HCT116 (cell line): ENCODE measurements around the gene PCNX1. TPM values are rescaled to one million over a fixed set of nuclear protein-coding genes. Genes with fewer than 3 reads are reported as not detected.
"Not testable (repeated sequence)": the region's sequence is repeated elsewhere in the genome, so short reads cannot be mapped to it uniquely, and the experiment has no call there.

Source experiments
- ATAC-seq: fragments of 200-7000 bp; cut with Tn5 transposase; 2 replicates; pipeline ENCODE4 v1.9.1; 2020; ENCODE audit warnings: mild to moderate bottlenecking, moderate library complexity
- BruUV-seq: library from RNA; stranded (reverse); fragments of 400-500 nt; replicated peaks from 2 replicates; lab custom pipeline; 2021; lab: Mats Ljungman, UMichigan
- CTCF ChIA-PET: fragments of 300-600 bp; sonication (Branson Sonifier 250); formaldehyde crosslinking; loops from one replicate; lab custom pipeline; 2021; ENCODE audit warnings: antibody characterized with exemption; lab: Charles Lee
- POLR2A ChIA-PET: fragments of 300-600, 350-600 bp; sonication (Branson Sonifier 250); formaldehyde crosslinking; loops from one replicate; lab custom pipeline; 2021; ENCODE audit warnings: antibody characterized with exemption; lab: Charles Lee
- RAD21 ChIA-PET, 2 experiments: fragments of 300-600 bp; sonication (Branson Sonifier 250); formaldehyde crosslinking; loops; one replicate each; lab custom pipeline; 2023; ENCODE audit warnings: low total read pairs in 2 of 2; ENCODE audit not compliant: uncharacterized antibody in 2 of 2, unreplicated experiment in 2 of 2, low non-redundant PET in 1 of 2; lab: Charles Lee
- DNase-seq: peaks from one replicate; pipeline ENCODE4 v3.0.0-alpha.2; 2010; ENCODE audit warnings: low read depth, low spot score
- H2AFZ ChIP-seq: fragments of 200-600 bp; shearing (Covaris generic), sonication (generic); 2 replicates; pipeline ENCODE4 v1.6.1; 2017; ENCODE audit warnings: low read depth, mixed run types, mixed read lengths, antibody characterized with exemption, low read length; ENCODE audit not compliant: poor library complexity, severe bottlenecking
- H3K27ac ChIP-seq: 2 replicates; pipeline ENCODE4 v1.5.1; 2012; ENCODE audit warnings: low read depth, low read length
- H3K27me3 ChIP-seq: fragments of 200-600 bp; sonication (generic); 2 replicates; pipeline ENCODE4 v1.6.1; 2016; ENCODE audit warnings: mixed run types, low read length, mixed read lengths; ENCODE audit not compliant: insufficient read depth
- H3K36me3 ChIP-seq, 2 experiments: fragments of 200-500 bp in 1 of 2; fragments of 200-600 bp in 1 of 2; sonication (Bioruptor generic) in 1 of 2; sonication (generic) in 1 of 2; 2 replicates each; pipeline versions ENCODE4 v1.5.1 to v1.6.1; 2014 to 2016; ENCODE audit warnings: low read length in 2 of 2, inconsistent platforms in 1 of 2, mixed read lengths in 1 of 2, mixed run types in 1 of 2; ENCODE audit not compliant: insufficient read depth in 2 of 2, control insufficient read depth in 1 of 2
- H3K4me1 ChIP-seq, 2 experiments: fragments of 200-600 bp in 1 of 2; sonication (generic) in 1 of 2; 2 replicates each; pipeline versions ENCODE4 v1.5.1 to v1.6.1; 2012 to 2017; ENCODE audit warnings: low read length in 2 of 2, inconsistent platforms in 1 of 2, mild to moderate bottlenecking in 1 of 2, mixed read lengths in 1 of 2, mixed run types in 1 of 2, moderate library complexity in 1 of 2; ENCODE audit not compliant: insufficient read depth in 2 of 2, control insufficient read depth in 1 of 2
- H3K4me2 ChIP-seq: fragments of 200-600 bp; sonication (generic); 2 replicates; pipeline ENCODE4 v1.6.1; 2017; ENCODE audit warnings: mixed run types, low read length, mixed read lengths
- H3K4me3 ChIP-seq, 2 experiments: fragments of 200-600 bp in 1 of 2; sonication (generic) in 1 of 2; replicated peaks in 1 of 2; 2 replicates each; pipeline ENCODE4 v1.5.1; 2011 to 2016; ENCODE audit warnings: low read length in 2 of 2, control low read depth in 1 of 2, low read depth in 1 of 2, mild to moderate bottlenecking in 1 of 2, mixed read lengths in 1 of 2, mixed run types in 1 of 2
- H3K79me2 ChIP-seq: fragments of 200-600 bp; sonication (generic); 2 replicates; pipeline ENCODE4 v1.6.1; 2017; ENCODE audit warnings: mild to moderate bottlenecking, mixed run types, low read length, moderate library complexity, mixed read lengths; ENCODE audit not compliant: insufficient read depth
- H3K9ac ChIP-seq: fragments of 200-600 bp; sonication (generic); 2 replicates; pipeline ENCODE4 v1.6.1; 2016; ENCODE audit warnings: low read length, mixed read lengths
- H3K9me2 ChIP-seq: fragments of 200-600 bp; sonication (generic), shearing (Covaris generic); 2 replicates; pipeline ENCODE4 v1.6.1; 2017; ENCODE audit warnings: mixed run types, mild to moderate bottlenecking, moderate library complexity; ENCODE audit not compliant: insufficient read depth
- H3K9me3 ChIP-seq, 2 experiments: fragments of 200-500 bp in 1 of 2; fragments of 200-600 bp in 1 of 2; sonication (Bioruptor generic) in 1 of 2; sonication (generic) in 1 of 2; 2 replicates each; pipeline ENCODE4 v1.6.1; 2014 to 2017; ENCODE audit warnings: low read length in 2 of 2, mixed read lengths in 2 of 2, inconsistent platforms in 1 of 2, low read depth in 1 of 2, mild to moderate bottlenecking in 1 of 2, mixed run types in 1 of 2, moderate library complexity in 1 of 2; ENCODE audit not compliant: control insufficient read depth in 1 of 2, insufficient read depth in 1 of 2
- H4K20me1 ChIP-seq: fragments of 200-600 bp; sonication (generic), shearing (Covaris generic); 2 replicates; pipeline ENCODE4 v1.6.1; 2017; ENCODE audit warnings: mixed run types, mild to moderate bottlenecking, moderate library complexity; ENCODE audit not compliant: insufficient read depth
- CBX3 ChIP-seq: IDR thresholded peaks from 2 replicates; pipeline ENCODE4 v1.6.1; 2012; ENCODE audit warnings: low read depth
- CEBPB ChIP-seq: IDR thresholded peaks from 2 replicates; pipeline ENCODE4 v1.6.1; 2012; ENCODE audit warnings: low read depth
- FOSL1 ChIP-seq: IDR thresholded peaks from 2 replicates; pipeline ENCODE4 v1.6.1; 2012; ENCODE audit warnings: low read depth
- SP1 ChIP-seq: IDR thresholded peaks from 2 replicates; pipeline ENCODE4 v1.6.1; 2012; ENCODE audit warnings: low read depth
- ZFX ChIP-seq: fragments of 450-650 bp; IDR thresholded peaks from 2 replicates; pipeline ENCODE4 v1.6.1; 2017
- intact Hi-C: fragments of 100-400 bp; cut with micrococcal nuclease; formaldehyde crosslinking; loops from 2 replicates; pipeline ENCODE4 v1.10.0; 2022
- total RNA-seq: library from RNA; stranded (reverse); gene quantifications from one replicate; pipeline ENCODE4 v1.2.1, GENCODE V29; 2021; ENCODE audit not compliant: unreplicated experiment

PCNX1 gene
- total RNA-seq, 1 experiment from 2014 or later, result 52.2 TPM

GRCh38 chr14:70942721-70943120, 35.5 kb downstream of the PCNX1 start:
- H3K27ac ChIP-seq, H3K9ac ChIP-seq, H3K9me2 ChIP-seq, CTCF ChIA-PET, RAD21 ChIA-PET, POLR2A ChIA-PET, H3K4me2 ChIP-seq, H2AFZ ChIP-seq, H3K27me3 ChIP-seq, H3K4me1 ChIP-seq, H4K20me1 ChIP-seq, H3K4me3 ChIP-seq, ATAC-seq, BruUV-seq, intact Hi-C loops, DNase-seq: not testable (repeated sequence)
- Histone ChIP-seq H3K79me2 (peaks cover 50% of the 10 kb centered on the region), H3K36me3 (peaks cover 0 to 10% of the 10 kb centered on the region in 2 experiments; a peak in 2 of 4 replicates), H3K9me3 (peaks cover 7 to 12% of the 10 kb centered on the region in 2 experiments; a peak in 3 of 4 replicates)

GRCh38 chr14:70943838-70944237, 36.6 kb downstream of the PCNX1 start:
- Histone ChIP-seq H3K4me1 (no peaks in the 10 kb centered on the region), H3K4me2 (no peak overlapping the region), H3K4me3 (no peak overlapping the region), H3K27ac (no peak overlapping the region), H3K79me2 (peaks cover 50% of the 10 kb centered on the region), H3K9me3 (peaks cover 7 to 12% of the 10 kb centered on the region in 2 experiments; a peak in 3 of 4 replicates), H2AFZ (no peak overlapping the region), H3K36me3 (peaks cover 0 to 12% of the 10 kb centered on the region in 2 experiments; a peak in 2 of 4 replicates), H3K27me3 (no peaks in the 10 kb centered on the region), H3K9me2 (no peaks in the 10 kb centered on the region), H3K9ac (no peak overlapping the region), H4K20me1 (no peaks in the 10 kb centered on the region)
- BruUV-seq, result no TSS peak
- TF ChIP-seq CBX3 (0 out of 2 replicates have a peak, but pooled peaks have one; percentile 33), ZFX (no peak)
- ATAC-seq, result no peak
- RAD21 ChIA-PET, result no interaction called here
- CTCF ChIA-PET, result no interaction called here
- no peak for DNase-seq
- POLR2A ChIA-PET, result no interaction called here
- intact Hi-C loops, result no loop called here

- Histone ChIP-seq H3K27me3 (no peaks in the 10 kb centered on the region), H3K9me2 (no peaks in the 10 kb centered on the region), H3K27ac (no peak overlapping the region), H3K79me2 (peaks cover 41% of the 10 kb centered on the region), H3K4me2 (no peak overlapping the region), H3K4me1 (no peaks in the 10 kb centered on the region), H3K9me3 (peaks cover 7 to 12% of the 10 kb centered on the region in 2 experiments; a peak in 3 of 4 replicates), H3K36me3 (peaks cover 2 to 19% of the 10 kb centered on the region in 2 experiments; a peak in 2 of 4 replicates), H4K20me1 (no peaks in the 10 kb centered on the region), H2AFZ (no peak overlapping the region), H3K9ac (no peak overlapping the region), H3K4me3 (no peak overlapping the region)
- BruUV-seq, result no TSS peak
- TF ChIP-seq CBX3, result peak; percentile 43; the same call in 1 of the 2 replicates
- no peak for TF ChIP-seq FOSL1
- no peak for TF ChIP-seq SP1
- no peak for TF ChIP-seq CEBPB
- POLR2A ChIA-PET, result no interaction called here
- RAD21 ChIA-PET, result no interaction called here
- ATAC-seq, result no peak
- no peak for DNase-seq
- CTCF ChIA-PET, result no interaction called here
- intact Hi-C loops, result no loop called here
Measured at GRCh38 chr14:70947739-70948138, 40.5 kb downstream of the PCNX1 start.
